Gastrocnemius medialis (tissue), 4 donors: ENCODE data around the gene SERINC4. TPM values are rescaled to one million over a fixed set of nuclear protein-coding genes. Genes with fewer than 3 reads are reported as not detected.
"Not testable (repeated sequence)": the region's sequence is repeated elsewhere in the genome, so short reads cannot be mapped to it uniquely, and the experiment has no call there.

ENCODE experiments used
- ATAC-seq, 2 donors: fragments of 150-250 bp; one replicate each; pipeline ENCODE4 v1.9.1; 2016
- DNase-seq, 2 donors: peaks; one replicate each; pipeline ENCODE4 v3.0.0-alpha.2; 2019
- H3K27ac ChIP-seq, 4 donors: fragments of 200-600 bp; sonication (generic); 1 replicate in 1 of 4; 2 replicates in 3 of 4; pipeline ENCODE4 v1.5.1; 2016 to 2018; ENCODE audit warnings: mild to moderate bottlenecking in 2 of 4, moderate library complexity in 1 of 4
- H3K27me3 ChIP-seq, 3 donors: fragments of 200-600 bp; sonication (generic) in 2 of 3; 1 replicate in 1 of 3; 2 replicates in 2 of 3; pipeline versions ENCODE4 v1.5.1 to v1.6.0; 2016 to 2019; ENCODE audit warnings: mild to moderate bottlenecking in 1 of 3, moderate library complexity in 1 of 3
- H3K36me3 ChIP-seq, 2 donors: fragments of 200-600 bp; sonication (generic) in 1 of 2; one replicate each; pipeline ENCODE4 v1.5.1; 2017 to 2018
- H3K4me1 ChIP-seq, 2 donors: fragments of 200-600 bp; sonication (generic) in 1 of 2; one replicate each; pipeline ENCODE4 v1.5.1; 2016 to 2017; ENCODE audit warnings: mild to moderate bottlenecking in 2 of 2
- H3K4me3 ChIP-seq, 4 donors: fragments of 200-600 bp; sonication (generic) in 3 of 4; 1 replicate in 1 of 4; 2 replicates in 3 of 4; pipeline ENCODE4 v1.5.1; 2016 to 2019; ENCODE audit warnings: mild to moderate bottlenecking in 2 of 4
- H3K9me3 ChIP-seq, 3 donors: fragments of 200-600 bp; sonication (generic) in 2 of 3; 1 replicate in 1 of 3; 2 replicates in 2 of 3; pipeline ENCODE4 v1.5.1; 2016 to 2019
- POLR2A ChIP-seq, 2 donors: fragments of 450-650 bp; IDR thresholded peaks; one replicate each; pipeline ENCODE4 v1.6.1; 2017; ENCODE audit warnings: antibody characterized with exemption in 2 of 2, mild to moderate bottlenecking in 2 of 2, moderate library complexity in 2 of 2
- in situ Hi-C, 4 donors: fragments of 200-750 bp; cut with MboI; loops; one replicate each; pipeline versions ENCODE4 v1.15.0 to v1.8.0; 2017; ENCODE audit warnings: low sequenced_read_pairs in 4 of 4
- intact Hi-C: fragments of 100-400 bp; cut with DNase I; formaldehyde crosslinking; loops from one replicate; pipeline ENCODE4 v1.15.1; 2023; ENCODE audit warnings: low total_unique reads
- total RNA-seq, 4 donors: library from RNA; depleted of rRNA; stranded (reverse); fragments of >200 nt; gene quantifications; one replicate each; pipeline versions ENCODE4 v1.1.0 to v1.2.3, GENCODE V29; 2016
- TF ChIP-seq, protein P1 (sequence below), 5 experiments: fragments of 450-650 bp in 3 of 5; fragments of 200-600 bp in 2 of 5; sonication (generic) in 2 of 5; IDR thresholded peaks in 4 of 5; conservative IDR thresholded peaks in 1 of 5; 1 replicate in 4 of 5; 2 replicates in 1 of 5; pipeline ENCODE4 v1.5.1; 2016 to 2019; ENCODE audit warnings: antibody characterized with exemption in 5 of 5, mild to moderate bottlenecking in 3 of 5, moderate library complexity in 3 of 5

The SERINC4 gene
- total RNA-seq, 4 donors from 2014 or later, result 0.18 to 0.82 (median 0.29) TPM; not detected in 1

DNA sequence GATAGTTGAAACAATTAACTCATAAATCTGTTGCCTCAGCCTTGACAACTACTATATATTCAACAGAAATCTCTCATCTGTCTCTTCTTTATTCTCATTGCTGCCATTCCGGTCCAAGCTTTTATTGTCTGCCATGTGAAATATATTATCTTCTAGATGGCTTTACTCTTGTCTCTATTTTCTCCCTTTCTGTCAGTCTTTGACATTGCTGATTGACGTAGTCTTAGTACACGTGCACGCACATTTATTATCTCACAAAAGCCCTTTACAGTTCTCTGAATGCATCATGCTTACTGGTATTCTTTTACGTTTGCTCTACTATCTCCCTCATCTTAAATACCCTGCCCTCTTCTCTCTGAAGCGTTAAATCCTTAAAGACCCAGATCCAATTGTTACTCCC is 48.1 kb downstream of the SERINC4 start:
- in situ Hi-C loops (no loop called here), intact Hi-C loops (no loop called here)
- H3K4me3 ChIP-seq, result no peak overlapping the region
- peaks cover 20 to 22% of the 10 kb centered on the region in 2 donors for H3K4me1 ChIP-seq
- no peak overlapping the region for H3K27ac ChIP-seq
- H3K27me3 ChIP-seq, result no peaks in the 10 kb centered on the region
- H3K9me3 ChIP-seq, result no peaks in the 10 kb centered on the region
- peaks cover 0 to 45% of the 10 kb centered on the region in 2 donors for H3K36me3 ChIP-seq
- DNase-seq (no peak), ATAC-seq (no peak)
- TF ChIP-seq, protein P1, sequence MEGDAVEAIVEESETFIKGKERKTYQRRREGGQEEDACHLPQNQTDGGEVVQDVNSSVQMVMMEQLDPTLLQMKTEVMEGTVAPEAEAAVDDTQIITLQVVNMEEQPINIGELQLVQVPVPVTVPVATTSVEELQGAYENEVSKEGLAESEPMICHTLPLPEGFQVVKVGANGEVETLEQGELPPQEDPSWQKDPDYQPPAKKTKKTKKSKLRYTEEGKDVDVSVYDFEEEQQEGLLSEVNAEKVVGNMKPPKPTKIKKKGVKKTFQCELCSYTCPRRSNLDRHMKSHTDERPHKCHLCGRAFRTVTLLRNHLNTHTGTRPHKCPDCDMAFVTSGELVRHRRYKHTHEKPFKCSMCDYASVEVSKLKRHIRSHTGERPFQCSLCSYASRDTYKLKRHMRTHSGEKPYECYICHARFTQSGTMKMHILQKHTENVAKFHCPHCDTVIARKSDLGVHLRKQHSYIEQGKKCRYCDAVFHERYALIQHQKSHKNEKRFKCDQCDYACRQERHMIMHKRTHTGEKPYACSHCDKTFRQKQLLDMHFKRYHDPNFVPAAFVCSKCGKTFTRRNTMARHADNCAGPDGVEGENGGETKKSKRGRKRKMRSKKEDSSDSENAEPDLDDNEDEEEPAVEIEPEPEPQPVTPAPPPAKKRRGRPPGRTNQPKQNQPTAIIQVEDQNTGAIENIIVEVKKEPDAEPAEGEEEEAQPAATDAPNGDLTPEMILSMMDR (IDR thresholded peaks at IDR 0.05 in 4 of 5, conservative IDR thresholded peaks at IDR 0.05 in 1 of 5), result no peak
- TF ChIP-seq POLR2A (IDR thresholded peaks at IDR 0.05), result no peak

DNA sequence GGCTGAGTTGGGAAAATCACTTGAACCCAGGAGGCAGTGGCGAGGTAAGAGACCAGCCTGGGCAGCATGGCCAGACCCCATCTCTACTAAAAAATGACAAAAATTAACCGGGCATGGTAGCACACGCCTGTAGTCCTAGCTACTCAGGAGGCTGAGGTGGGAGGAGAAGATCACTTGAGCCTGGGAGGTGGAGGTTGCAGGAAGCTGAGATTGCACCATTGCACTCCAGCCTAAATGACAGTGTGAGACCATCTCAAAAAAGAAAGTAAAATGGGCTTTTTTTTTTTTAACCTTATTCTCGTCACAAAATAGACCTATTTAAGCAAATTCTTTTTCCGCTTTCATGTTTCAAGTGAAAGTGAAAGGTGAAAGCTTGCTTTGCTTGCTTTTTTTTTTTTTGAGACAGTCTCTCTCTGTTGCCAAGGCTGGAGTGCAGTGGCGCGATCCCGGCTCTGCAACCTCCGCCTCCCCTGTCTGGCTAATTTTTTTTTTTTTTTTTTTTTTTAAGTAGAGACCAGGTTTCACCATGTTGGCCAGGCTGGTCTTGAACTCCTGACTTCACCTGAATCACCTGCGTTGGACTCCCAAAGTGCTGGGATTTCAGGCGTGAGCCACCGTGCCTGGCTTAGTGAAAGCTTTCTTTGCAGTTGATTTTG is 50.2 kb downstream of the SERINC4 start:
- peaks cover 20 to 26% of the 10 kb centered on the region in 2 donors for H3K4me1 ChIP-seq
- in situ Hi-C loops, result no loop called here

DNA sequence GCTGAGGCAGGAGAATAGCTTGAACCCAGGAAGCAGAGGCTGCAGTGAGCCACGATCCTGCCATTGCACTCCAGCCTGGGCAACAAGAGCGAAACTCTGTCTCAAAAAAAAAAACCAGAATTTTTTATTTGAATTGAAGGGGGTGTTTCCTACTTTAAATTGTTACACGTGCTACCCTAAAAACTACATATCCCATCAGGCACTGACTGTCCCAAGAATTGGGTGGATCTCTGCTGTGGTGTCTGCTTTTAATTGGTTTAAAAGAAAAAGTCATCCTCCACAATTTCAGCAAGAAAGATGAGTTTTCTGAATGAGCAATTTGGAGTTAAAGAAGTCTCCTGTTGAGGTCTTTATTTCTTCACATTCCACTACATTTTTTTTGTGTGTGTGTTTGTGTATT is 51.6 kb downstream of the SERINC4 start:
- Histone ChIP-seq H3K4me1 (peaks cover 20 to 26% of the 10 kb centered on the region in 2 donors), H3K27ac (no peak overlapping the region), H3K27me3 (no peaks in the 10 kb centered on the region), H3K36me3 (peaks cover 0 to 19% of the 10 kb centered on the region in 2 donors), H3K9me3 (no peaks in the 10 kb centered on the region), H3K4me3 (no peak overlapping the region)
- DNase-seq, result no peak
- in situ Hi-C loops (no loop called here), intact Hi-C loops (no loop called here)
- ATAC-seq, result no peak
- TF ChIP-seq, protein P1 (IDR thresholded peaks at IDR 0.05 in 4 of 5, conservative IDR thresholded peaks at IDR 0.05 in 1 of 5), result no peak
- TF ChIP-seq POLR2A (IDR thresholded peaks at IDR 0.05), result no peak

More for the DNA sequence above, 50.2 kb downstream of the SERINC4 start:
- intact Hi-C loops, result no loop called here
- no peaks in the 10 kb centered on the region for H3K27me3 ChIP-seq
- DNase-seq (no peak), ATAC-seq (no peak)
- H3K36me3 ChIP-seq, result peaks cover 0 to 25% of the 10 kb centered on the region in 2 donors
- TF ChIP-seq, protein P1 (IDR thresholded peaks at IDR 0.05 in 4 of 5, conservative IDR thresholded peaks at IDR 0.05 in 1 of 5), result no peak
- no peak for TF ChIP-seq POLR2A (IDR thresholded peaks at IDR 0.05)
- no peaks in the 10 kb centered on the region for H3K9me3 ChIP-seq
- peak overlapping the region in 1 of 4 donors; percentile 18 for H3K4me3 ChIP-seq
- H3K27ac ChIP-seq, result peak overlapping the region in 3 of 4 donors; percentile 3 to 34 (median 27)

DNA sequence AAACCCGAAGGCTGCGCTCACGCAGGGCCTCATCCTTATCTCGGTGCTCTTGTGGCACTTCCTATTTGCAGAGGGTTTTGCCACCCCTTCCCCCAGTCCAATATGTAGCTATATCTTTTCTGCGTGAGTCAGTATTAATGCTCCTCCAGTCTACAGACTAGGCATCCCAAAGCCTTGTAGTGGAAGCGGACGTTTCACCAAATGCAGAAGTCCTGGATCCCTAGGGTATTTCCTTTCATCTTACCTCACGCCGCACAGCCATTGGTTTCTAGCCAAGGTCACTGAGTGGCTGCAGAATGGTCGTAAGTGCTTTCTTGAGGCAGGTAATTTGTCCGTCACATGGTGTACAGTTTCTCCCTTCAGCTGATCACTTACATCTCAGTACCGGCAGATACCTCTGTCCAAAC is 53.1 kb downstream of the SERINC4 start:
- ATAC-seq (peak; percentile 43 to 44), DNase-seq (peak in 1 of 2 donors; percentile 21)
- Histone ChIP-seq H3K27ac (peak overlapping the region; percentile 89 to 96 (median 94)), H3K4me1 (peaks cover 20 to 23% of the 10 kb centered on the region in 2 donors), H3K4me3 (peak overlapping the region; percentile 87 to 100 (median 93))
- in situ Hi-C loops, H3K9me3 ChIP-seq, H3K27me3 ChIP-seq, H3K36me3 ChIP-seq: not testable (repeated sequence)
- intact Hi-C loops, result loop anchor here (1.0 to 2.0 kb wide), 2 partner anchors 22 to 30 kb away; partner anchors contain the start of gene ELL3

DNA sequence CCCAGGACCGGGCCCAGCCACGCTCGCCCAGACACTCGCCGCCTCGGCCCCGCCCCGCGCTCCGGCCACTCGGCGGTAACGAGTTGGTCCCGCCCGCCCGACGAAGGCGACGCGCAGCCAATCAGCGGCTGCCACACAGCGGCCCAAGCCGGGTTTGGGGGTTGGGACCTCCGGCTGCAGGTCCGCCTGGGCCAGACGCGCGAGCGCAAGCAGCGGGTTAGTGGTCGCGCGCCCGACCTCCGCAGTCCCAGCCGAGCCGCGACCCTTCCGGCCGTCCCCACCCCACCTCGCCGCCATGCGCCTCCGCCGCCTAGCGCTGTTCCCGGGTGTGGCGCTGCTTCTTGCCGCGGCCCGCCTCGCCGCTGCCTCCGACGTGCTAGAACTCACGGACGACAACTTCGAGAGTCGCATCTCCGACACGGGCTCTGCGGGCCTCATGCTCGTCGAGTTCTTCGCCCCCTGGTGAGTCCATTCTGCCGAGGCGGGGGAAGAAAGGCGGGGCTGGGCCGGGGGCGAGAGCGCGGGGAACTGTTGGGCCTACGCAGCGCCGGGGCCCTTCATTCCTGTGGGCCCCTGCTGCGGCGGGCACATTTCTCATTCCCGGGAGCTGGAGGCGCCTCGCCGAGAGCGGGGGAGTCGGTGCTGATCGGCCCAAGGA is 53.6 kb downstream of the SERINC4 start, which contains the start of gene PDIA3:
Gene PDIA3 (plus strand): TSS at position 194 of the 658 bp plus-strand sequence. CDS start 102 bp downstream, at position 296.
- in situ Hi-C loops, H3K9me3 ChIP-seq, H3K27me3 ChIP-seq, H3K36me3 ChIP-seq: not testable (repeated sequence)
- intact Hi-C loops, result loop anchor here (2.0 kb wide), 1 partner anchor 30 kb away; the partner anchor contains the start of gene ELL3
- DNase-seq (peak; percentile 90 to 91), ATAC-seq (peak; percentile 95 to 97)
- peak within 1 kb of the TSS; percentile 87 to 100 (median 93) for H3K4me3 ChIP-seq
- H3K27ac ChIP-seq, result peak within 1 kb of the TSS; percentile 89 to 96 (median 94)
- TF ChIP-seq, protein P1 (IDR thresholded peaks at IDR 0.05 in 4 of 5, conservative IDR thresholded peaks at IDR 0.05 in 1 of 5), result peak in 2 of 5 experiments; percentile 16 to 30
- peak; percentile 96 to 97 for TF ChIP-seq POLR2A (IDR thresholded peaks at IDR 0.05)
- peaks cover 18 to 20% of the 10 kb centered on the region in 2 donors for H3K4me1 ChIP-seq
